Fibroblast of upper back skin (primary cell): ENCODE measurements around the gene NTN1.

Experiments used
- DNase-seq: peaks from one replicate; pipeline ENCODE4 v3.0.0-alpha.2; 2013

NTN1 gene

GRCh38 chr17:9038380-9038779, 17.1 kb downstream of the NTN1 start:
- DNase-seq, result no peak

- no peak for DNase-seq
Measured at GRCh38 chr17:9044772-9045463, 23.6 kb downstream of the NTN1 start.

GRCh38 chr17:9050801-9051401, 29.6 kb downstream of the NTN1 start:
- no peak for DNase-seq

GRCh38 chr17:9051561-9051960, 30.3 kb downstream of the NTN1 start:
- no peak for DNase-seq

GRCh38 chr17:9052921-9053320, 31.6 kb downstream of the NTN1 start:
- no peak for DNase-seq

- no peak for DNase-seq
Measured at GRCh38 chr17:9053406-9053805, 32.1 kb downstream of the NTN1 start.

GRCh38 chr17:9054126-9054975, 33.0 kb downstream of the NTN1 start:
- DNase-seq, result no peak

GRCh38 chr17:9055281-9055680, 34.0 kb downstream of the NTN1 start:
- no peak for DNase-seq

- no peak for DNase-seq
Measured at GRCh38 chr17:9056566-9056965, 35.3 kb downstream of the NTN1 start.

GRCh38 chr17:9057310-9057709, 36.0 kb downstream of the NTN1 start:
- no peak for DNase-seq

- DNase-seq, result no peak
Measured at GRCh38 chr17:9062399-9062902, 41.1 kb downstream of the NTN1 start.

- no peak for DNase-seq
Measured at GRCh38 chr17:9064311-9064834, 43.1 kb downstream of the NTN1 start.

- no peak for DNase-seq
Measured at GRCh38 chr17:9071016-9071415, 49.7 kb downstream of the NTN1 start.

GRCh38 chr17:9071811-9072498, 50.6 kb downstream of the NTN1 start:
- DNase-seq, result peak; percentile 12

- DNase-seq, result peak; percentile 7
Measured at GRCh38 chr17:9072696-9073339, 51.5 kb downstream of the NTN1 start.

GRCh38 chr17:9074131-9074530, 52.8 kb downstream of the NTN1 start:
- DNase-seq, result peak; percentile 18

GRCh38 chr17:9079461-9080103, 58.3 kb downstream of the NTN1 start:
- DNase-seq, result no peak

GRCh38 chr17:9080296-9080914, 59.1 kb downstream of the NTN1 start:
- DNase-seq, result no peak

- no peak for DNase-seq
Measured at GRCh38 chr17:9080983-9081382, 59.7 kb downstream of the NTN1 start.

- no peak for DNase-seq
Measured at GRCh38 chr17:9086577-9086976, 65.3 kb downstream of the NTN1 start.

GRCh38 chr17:9087921-9088320, 66.6 kb downstream of the NTN1 start:
- DNase-seq, result no peak
